Vein endothelial cell (primary cell): ENCODE data around the gene INO80. TPM values are rescaled to one million over a fixed set of nuclear protein-coding genes. Genes with fewer than 3 reads are reported as not detected.

ENCODE experiments used
- small RNA-seq: library from RNA; depleted of rRNA; stranded (forward); fragments of <200 nt; gene quantifications from one replicate; pipeline ENCODE3, GENCODE V24; 2012
- total RNA-seq: library from RNA; depleted of rRNA; stranded (reverse); fragments of >200 nt; gene quantifications from 2 replicates; pipeline ENCODE4 v1.2.3, GENCODE V29; 2012

INO80 gene, protein sequence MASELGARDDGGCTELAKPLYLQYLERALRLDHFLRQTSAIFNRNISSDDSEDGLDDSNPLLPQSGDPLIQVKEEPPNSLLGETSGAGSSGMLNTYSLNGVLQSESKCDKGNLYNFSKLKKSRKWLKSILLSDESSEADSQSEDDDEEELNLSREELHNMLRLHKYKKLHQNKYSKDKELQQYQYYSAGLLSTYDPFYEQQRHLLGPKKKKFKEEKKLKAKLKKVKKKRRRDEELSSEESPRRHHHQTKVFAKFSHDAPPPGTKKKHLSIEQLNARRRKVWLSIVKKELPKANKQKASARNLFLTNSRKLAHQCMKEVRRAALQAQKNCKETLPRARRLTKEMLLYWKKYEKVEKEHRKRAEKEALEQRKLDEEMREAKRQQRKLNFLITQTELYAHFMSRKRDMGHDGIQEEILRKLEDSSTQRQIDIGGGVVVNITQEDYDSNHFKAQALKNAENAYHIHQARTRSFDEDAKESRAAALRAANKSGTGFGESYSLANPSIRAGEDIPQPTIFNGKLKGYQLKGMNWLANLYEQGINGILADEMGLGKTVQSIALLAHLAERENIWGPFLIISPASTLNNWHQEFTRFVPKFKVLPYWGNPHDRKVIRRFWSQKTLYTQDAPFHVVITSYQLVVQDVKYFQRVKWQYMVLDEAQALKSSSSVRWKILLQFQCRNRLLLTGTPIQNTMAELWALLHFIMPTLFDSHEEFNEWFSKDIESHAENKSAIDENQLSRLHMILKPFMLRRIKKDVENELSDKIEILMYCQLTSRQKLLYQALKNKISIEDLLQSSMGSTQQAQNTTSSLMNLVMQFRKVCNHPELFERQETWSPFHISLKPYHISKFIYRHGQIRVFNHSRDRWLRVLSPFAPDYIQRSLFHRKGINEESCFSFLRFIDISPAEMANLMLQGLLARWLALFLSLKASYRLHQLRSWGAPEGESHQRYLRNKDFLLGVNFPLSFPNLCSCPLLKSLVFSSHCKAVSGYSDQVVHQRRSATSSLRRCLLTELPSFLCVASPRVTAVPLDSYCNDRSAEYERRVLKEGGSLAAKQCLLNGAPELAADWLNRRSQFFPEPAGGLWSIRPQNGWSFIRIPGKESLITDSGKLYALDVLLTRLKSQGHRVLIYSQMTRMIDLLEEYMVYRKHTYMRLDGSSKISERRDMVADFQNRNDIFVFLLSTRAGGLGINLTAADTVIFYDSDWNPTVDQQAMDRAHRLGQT (N-terminal part only)
- total RNA-seq: 19.7 and 26.8 TPM in 2 replicates

GRCh38 chr15:41116116-41116961, at the start of gene INO80:
Gene INO80, minus strand, starts transcription at chr15:41116280. Its CDS starts 19,970 bp downstream, at chr15:41096310.

GRCh38 chr15:40952901-40953712, 163.0 kb downstream of the INO80 start, which contains the start of gene CHAC1:
Gene CHAC1, plus strand, starts transcription at chr15:40953471. Its CDS starts 113 bp downstream, at chr15:40953584.

Small RNA genes lying within 50 kb of the gene (small RNA-seq; reads per million reads assigned to genes)
- gene ISCA1P4: not detected

Other genes starting within 250 kb of the INO80 start
- gene RHOV, start 242.0 kb downstream of the INO80 start, total RNA-seq: under 0.01 and 0.10 TPM in 2 replicates
- gene VPS18, start 221.8 kb downstream of the INO80 start, total RNA-seq: 63.1 and 64.7 TPM in 2 replicates
- 80.4 and 101 TPM in 2 replicates for gene DLL4, start 186.9 kb downstream of the INO80 start, total RNA-seq
- 5.8 and 7.8 TPM in 2 replicates for gene CHAC1, start 162.8 kb downstream of the INO80 start, total RNA-seq
- not detected in 2 replicates for gene EXD1, start 114.5 kb upstream of the INO80 start, total RNA-seq
- gene CHP1, start 115.0 kb upstream of the INO80 start, total RNA-seq: 147 TPM in 2 replicates
- gene OIP5, start 216.3 kb upstream of the INO80 start, total RNA-seq: 4.2 and 6.8 TPM in 2 replicates
- 34.6 and 69.7 TPM in 2 replicates for gene NUSAP1, start 216.6 kb upstream of the INO80 start, total RNA-seq